Neural progenitor cell (in vitro differentiated cells): ENCODE results near the gene RNASE7. TPM values are rescaled to one million over a fixed set of nuclear protein-coding genes. Genes with fewer than 3 reads are reported as not detected.

Source experiments
- DNase-seq: peaks from one replicate; pipeline ENCODE4 v3.0.0-alpha.2; 2016; ENCODE audit warnings: low spot score
- H2AFZ ChIP-seq: fragments of 200-600 bp; sonication (generic); replicated peaks from 2 replicates; pipeline ENCODE4 v1.6.1; 2016; ENCODE audit warnings: antibody characterized with exemption
- H3F3A ChIP-seq: fragments of 200-600 bp; sonication (generic); 2 replicates; pipeline ENCODE4 v1.6.1; 2016; ENCODE audit warnings: antibody characterized with exemption, low read depth
- H3K27ac ChIP-seq: fragments of 200-600 bp; sonication (generic); 2 replicates; pipeline ENCODE4 v1.5.1; 2016; ENCODE audit warnings: mild to moderate bottlenecking
- H3K27me3 ChIP-seq: fragments of 200-600 bp; sonication (generic); 2 replicates; pipeline ENCODE4 v1.6.1; 2016; ENCODE audit warnings: mild to moderate bottlenecking, moderate library complexity
- H3K36me3 ChIP-seq: fragments of 200-600 bp; sonication (generic); 2 replicates; pipeline ENCODE4 v1.5.1; 2016
- H3K4me1 ChIP-seq: fragments of 200-600 bp; sonication (generic); 2 replicates; pipeline ENCODE4 v1.6.1; 2016; ENCODE audit warnings: mixed run types
- H3K4me2 ChIP-seq: fragments of 200-600 bp; sonication (generic); 2 replicates; pipeline ENCODE4 v1.6.1; 2016
- H3K4me3 ChIP-seq: fragments of 200-600 bp; sonication (generic); 2 replicates; pipeline ENCODE4 v1.5.1; 2016
- H3K79me2 ChIP-seq: fragments of 200-600 bp; sonication (generic); 2 replicates; pipeline ENCODE4 v1.6.1; 2016; ENCODE audit warnings: low read depth
- H3K9ac ChIP-seq: fragments of 200-600 bp; sonication (generic); 2 replicates; pipeline ENCODE4 v1.6.1; 2016
- H3K9me3 ChIP-seq: fragments of 200-600 bp; sonication (generic); 2 replicates; pipeline ENCODE4 v1.5.1; 2016; ENCODE audit warnings: low read depth
- H4K20me1 ChIP-seq: fragments of 200-600 bp; sonication (generic); 2 replicates; pipeline ENCODE4 v1.6.1; 2016; ENCODE audit warnings: low read depth
- H3K27ac Mint-ChIP-seq: 3 replicates; pipeline ENCODE4 v1.8.0; 2021; ENCODE audit warnings: mixed read lengths
- H3K27me3 Mint-ChIP-seq: 2 replicates; pipeline ENCODE4 v1.8.0; 2022; ENCODE audit warnings: low read depth, mild to moderate bottlenecking, inconsistent platforms, moderate library complexity, mixed read lengths; ENCODE audit not compliant: insufficient read depth
- H3K36me3 Mint-ChIP-seq: 3 replicates; pipeline ENCODE4 v1.8.0; 2021; ENCODE audit warnings: mixed read lengths
- H3K4me1 Mint-ChIP-seq: 3 replicates; pipeline ENCODE4 v1.8.0; 2021; ENCODE audit warnings: mixed read lengths
- H3K4me3 Mint-ChIP-seq: 3 replicates; pipeline ENCODE4 v1.8.0; 2021; ENCODE audit warnings: mild to moderate bottlenecking, moderate library complexity, mixed read lengths
- H3K9me3 Mint-ChIP-seq: 3 replicates; pipeline ENCODE4 v1.8.0; 2020; ENCODE audit warnings: mixed read lengths
- CTCF ChIP-seq: fragments of 200-600 bp; sonication (generic); IDR thresholded peaks from 2 replicates; pipeline ENCODE4 v1.5.1; 2017; ENCODE audit warnings: antibody characterized with exemption, mild to moderate bottlenecking
- EZH2 ChIP-seq: fragments of 200-600 bp; sonication (generic); IDR thresholded peaks from 2 replicates; pipeline ENCODE4 v1.6.1; 2017; ENCODE audit warnings: antibody characterized with exemption, mild to moderate bottlenecking, moderate library complexity
- EZH2phosphoT487 ChIP-seq: fragments of 200-600 bp; sonication (generic); IDR thresholded peaks from 2 replicates; pipeline ENCODE4 v1.6.1; 2017; ENCODE audit warnings: antibody characterized with exemption
- total RNA-seq: library from RNA; depleted of rRNA; stranded (reverse); fragments of >200 nt; gene quantifications from 2 replicates; pipeline ENCODE4 v1.2.3, GENCODE V29; 2015; ENCODE audit warnings: low replicate concordance

RNASE7 gene
- total RNA-seq, 1 donor from 2014 or later, result not detected

GRCh38 chr14:21048638-21049037 is 6.5 kb downstream of the RNASE7 start:
- Mint-ChIP-seq H3K4me1 (no peaks in the 10 kb centered on the region), H3K36me3 (no peaks in the 10 kb centered on the region), H3K27me3 (peaks cover 2% of the 10 kb centered on the region), H3K4me3 (no peak overlapping the region), H3K27ac (peak overlapping the region; percentile 15), H3K9me3 (no peaks in the 10 kb centered on the region)
- Histone ChIP-seq H3K4me2 (no peak overlapping the region), H3K4me3 (no peak overlapping the region), H3K79me2 (no peaks in the 10 kb centered on the region), H3K4me1 (no peaks in the 10 kb centered on the region), H2AFZ (no peak overlapping the region), H3K27me3 (peaks cover 10% of the 10 kb centered on the region), H3K27ac (no peak overlapping the region), H3K36me3 (no peaks in the 10 kb centered on the region), H3K9me3 (no peaks in the 10 kb centered on the region), H4K20me1 (no peaks in the 10 kb centered on the region), H3F3A (no peaks in the 10 kb centered on the region), H3K9ac (no peak overlapping the region)
- no peak for TF ChIP-seq EZH2phosphoT487
- TF ChIP-seq CTCF, result no peak
- TF ChIP-seq EZH2, result no peak
- DNase-seq, result no peak

- H3K9ac ChIP-seq, result no peak overlapping the region
- H3K36me3 ChIP-seq, result no peaks in the 10 kb centered on the region
- H3K4me2 ChIP-seq, result no peak overlapping the region
- H3K36me3 Mint-ChIP-seq, result no peaks in the 10 kb centered on the region
- peaks cover 4% of the 10 kb centered on the region for H3K4me1 Mint-ChIP-seq
- no peaks in the 10 kb centered on the region for H3K9me3 Mint-ChIP-seq
- no peaks in the 10 kb centered on the region for H3K4me1 ChIP-seq
- no peaks in the 10 kb centered on the region for H3K9me3 ChIP-seq
- no peaks in the 10 kb centered on the region for H3K79me2 ChIP-seq
- no peaks in the 10 kb centered on the region for H3F3A ChIP-seq
- H3K27me3 Mint-ChIP-seq, result peaks cover 2% of the 10 kb centered on the region
- H3K4me3 Mint-ChIP-seq, result no peak overlapping the region
- peaks cover 8% of the 10 kb centered on the region for H3K27me3 ChIP-seq
- H4K20me1 ChIP-seq, result no peaks in the 10 kb centered on the region
- H3K4me3 ChIP-seq, result no peak overlapping the region
- no peak overlapping the region for H2AFZ ChIP-seq
- no peak overlapping the region for H3K27ac Mint-ChIP-seq
- no peak overlapping the region for H3K27ac ChIP-seq
- TF ChIP-seq EZH2, result no peak
- no peak for DNase-seq
These were observed 7.1 kb downstream of the RNASE7 start for GRCh38 chr14:21049271-21049673.

- Histone ChIP-seq H3K4me1 (no peaks in the 10 kb centered on the region), H3F3A (no peaks in the 10 kb centered on the region), H3K9me3 (no peaks in the 10 kb centered on the region), H3K4me2 (no peak overlapping the region), H4K20me1 (no peaks in the 10 kb centered on the region), H3K36me3 (no peaks in the 10 kb centered on the region), H2AFZ (no peak overlapping the region), H3K9ac (no peak overlapping the region), H3K27ac (no peak overlapping the region), H3K79me2 (no peaks in the 10 kb centered on the region), H3K4me3 (no peak overlapping the region), H3K27me3 (no peaks in the 10 kb centered on the region)
- Mint-ChIP-seq H3K4me1 (peaks cover 4% of the 10 kb centered on the region), H3K36me3 (no peaks in the 10 kb centered on the region), H3K27me3 (peaks cover 2% of the 10 kb centered on the region), H3K27ac (no peak overlapping the region), H3K9me3 (no peaks in the 10 kb centered on the region), H3K4me3 (no peak overlapping the region)
- TF ChIP-seq CTCF (no peak), EZH2phosphoT487 (no peak), EZH2 (no peak)
- DNase-seq, result no peak
These were observed 8.4 kb downstream of the RNASE7 start for GRCh38 chr14:21050597-21050996.

GRCh38 chr14:21053184-21054122 is 11.3 kb downstream of the RNASE7 start:
- Mint-ChIP-seq H3K36me3 (no peaks in the 10 kb centered on the region), H3K4me1 (peaks cover 10% of the 10 kb centered on the region), H3K27me3 (peaks cover 2% of the 10 kb centered on the region), H3K9me3 (no peaks in the 10 kb centered on the region), H3K4me3 (no peak overlapping the region), H3K27ac (no peak overlapping the region)
- Histone ChIP-seq H2AFZ (no peak overlapping the region), H3K9me3 (no peaks in the 10 kb centered on the region), H4K20me1 (no peaks in the 10 kb centered on the region), H3K4me1 (no peaks in the 10 kb centered on the region), H3F3A (no peaks in the 10 kb centered on the region), H3K27ac (no peak overlapping the region), H3K4me2 (no peak overlapping the region), H3K36me3 (no peaks in the 10 kb centered on the region), H3K27me3 (no peaks in the 10 kb centered on the region), H3K9ac (no peak overlapping the region), H3K4me3 (no peak overlapping the region), H3K79me2 (no peaks in the 10 kb centered on the region)
- TF ChIP-seq EZH2, result no peak
- no peak for TF ChIP-seq CTCF
- TF ChIP-seq EZH2phosphoT487, result no peak
- no peak for DNase-seq
